Esophagus squamous epithelium (tissue), 4 donors: Measurements from ENCODE around the gene ADAMTS15.

Experiments
- CTCF ChIP-seq, 6 experiments: fragments of 450-650 bp in 4 of 6; fragments of 200-600 bp in 2 of 6; sonication (generic) in 2 of 6; IDR thresholded peaks; one replicate each; pipeline ENCODE4 v1.5.1; 2016 to 2019; ENCODE audit warnings: antibody characterized with exemption in 6 of 6, mild to moderate bottlenecking in 4 of 6, moderate library complexity in 4 of 6
- POLR2A ChIP-seq, 4 donors: fragments of 450-650 bp; IDR thresholded peaks; one replicate each; pipeline ENCODE4 v1.6.1; 2017; ENCODE audit warnings: antibody characterized with exemption in 4 of 4, mild to moderate bottlenecking in 4 of 4, moderate library complexity in 3 of 4

GRCh38 chr11:130421199-130421585, 27.3 kb upstream of the ADAMTS15 start:
- no peak for TF ChIP-seq POLR2A (IDR thresholded peaks at IDR 0.05)
- TF ChIP-seq CTCF (IDR thresholded peaks at IDR 0.05): no peak
